Right lobe of liver (tissue), 6 donors: Measurements from ENCODE around the gene SFPQ. TPM values are rescaled to one million over a fixed set of nuclear protein-coding genes. Genes with fewer than 3 reads are reported as not detected.

ENCODE experiments used
- ATAC-seq, 4 donors: fragments of 200-7000 bp; cut with Tn5 transposase; one replicate each; pipeline ENCODE4 v1.9.1; 2020; ENCODE audit warnings: mild to moderate bottlenecking in 4 of 4, moderate library complexity in 4 of 4
- DNase-seq, 3 donors: peaks; one replicate each; pipeline ENCODE4 v3.0.0-alpha.2; 2020
- H3K27ac ChIP-seq, 3 donors: fragments of 200-600 bp; one replicate each; pipeline ENCODE4 v1.8.0; 2022
- H3K27me3 ChIP-seq, 2 donors: fragments of 200-600 bp; one replicate each; pipeline ENCODE4 v1.8.0; 2022
- H3K36me3 ChIP-seq, 4 donors: fragments of 200-600 bp; sonication (generic) in 1 of 4; one replicate each; pipeline versions ENCODE4 v1.5.1 to v1.8.0; 2017 to 2022; ENCODE audit warnings: control low read depth in 1 of 4
- H3K4me1 ChIP-seq, 4 donors: fragments of 200-600 bp; sonication (generic) in 1 of 4; one replicate each; pipeline versions ENCODE4 v1.5.1 to v1.8.0; 2017 to 2022; ENCODE audit warnings: control low read depth in 1 of 4
- H3K4me3 ChIP-seq, 3 donors: fragments of 200-600 bp; one replicate each; pipeline ENCODE4 v1.8.0; 2022
- H3K9me3 ChIP-seq, 4 donors: fragments of 200-600 bp; sonication (generic) in 1 of 4; one replicate each; pipeline versions ENCODE4 v1.5.1 to v1.8.0; 2017 to 2022; ENCODE audit warnings: control low read depth in 1 of 4
- CTCF ChIP-seq, 4 donors: fragments of 200-600 bp in 3 of 4; fragments of 450-650 bp in 1 of 4; IDR thresholded peaks; one replicate each; pipeline versions ENCODE4 v1.5.1 to v1.8.0; 2016 to 2022; ENCODE audit warnings: antibody characterized with exemption in 4 of 4, mild to moderate bottlenecking in 2 of 4
- POLR2A ChIP-seq: fragments of 450-650 bp; IDR thresholded peaks from one replicate; pipeline ENCODE4 v1.6.1; 2017; ENCODE audit warnings: antibody characterized with exemption, mild to moderate bottlenecking
- WGBS: methylation state at CpG from one replicate; pipeline ENCODE4 v1.1.6; 2018; ENCODE audit warnings: low coverage, low lambda C conversion rate; ENCODE audit not compliant: insufficient coverage; ENCODE audit errors: missing lambda C conversion rate; 5-methylcytosine and 5-hydroxymethylcytosine counted together
- intact Hi-C, 2 donors: fragments of 100-400 bp; cut with DNase I; formaldehyde crosslinking; loops; one replicate each; pipeline versions ENCODE4 v1.11.2 to v1.14.1; 2022
- total RNA-seq, 6 experiments: library from RNA; depleted of rRNA in 2 of 6; stranded (reverse); fragments of >200 nt in 2 of 6; fragmentation: NEBNext Ultra II Directional in 3 of 6; extraction: Animal tissue kit (Norgen Biotek cat#: 25700) in 3 of 6; gene quantifications; one replicate each; pipeline versions ENCODE4 v1.1.0 to v1.2.4, GENCODE V29; 2016 to 2023
- donor health status: DM: no; HTN: yes; CAD: no.
- donor health status: DM: no; HTN: no; CAD: no.
- donor health status: DM: no; HTN: no; CAD: no.
- donor health status: DM: no; HTN: yes; CAD: no.
- donor health status: DM: no; HTN: yes; CAD: no.

SFPQ gene
- total RNA-seq, 6 experiments from 2014 or later: 48.4 to 99.6 (median 73.2) TPM

- Histone ChIP-seq H3K9me3 (no peaks in the 10 kb centered on the region), H3K27me3 (no peaks in the 10 kb centered on the region), H3K4me1 (no peaks in the 10 kb centered on the region), H3K36me3 (no peaks in the 10 kb centered on the region), H3K4me3 (no peak overlapping the region), H3K27ac (no peak overlapping the region)
- no peak for ATAC-seq
- DNase-seq: no peak
- intact Hi-C loops: no loop called here
- TF ChIP-seq POLR2A (no peak), CTCF (IDR thresholded peaks at IDR 0.05) (no peak)
- WGBS: 85% methylated on average over 2 of the region's 2 CpGs
These were observed 33.6 kb upstream of the SFPQ start for GRCh38 chr1:35226546-35226945.

- no peak for TF ChIP-seq POLR2A
- no peak for TF ChIP-seq CTCF (IDR thresholded peaks at IDR 0.05)
- no peaks in the 10 kb centered on the region for H3K27me3 ChIP-seq
- H3K27ac ChIP-seq: no peak overlapping the region
- no peaks in the 10 kb centered on the region for H3K36me3 ChIP-seq
- no peak overlapping the region for H3K4me3 ChIP-seq
- H3K9me3 ChIP-seq: no peaks in the 10 kb centered on the region
- DNase-seq (no peak), ATAC-seq (no peak)
- intact Hi-C loops: no loop called here
- 67% methylated on average over 4 of the region's 4 CpGs for WGBS
- no peaks in the 10 kb centered on the region for H3K4me1 ChIP-seq
These were observed 30.2 kb upstream of the SFPQ start for GRCh38 chr1:35223084-35223630.

GRCh38 chr1:35222322-35223083 is 29.6 kb upstream of the SFPQ start:
- intact Hi-C loops: no loop called here
- Histone ChIP-seq H3K27ac (no peak overlapping the region), H3K9me3 (no peaks in the 10 kb centered on the region), H3K4me1 (no peaks in the 10 kb centered on the region), H3K4me3 (no peak overlapping the region), H3K36me3 (no peaks in the 10 kb centered on the region), H3K27me3 (no peaks in the 10 kb centered on the region)
- TF ChIP-seq CTCF (IDR thresholded peaks at IDR 0.05) (no peak), POLR2A (no peak)
- ATAC-seq: no peak
- DNase-seq: no peak
- 52% methylated on average over 6 of the region's 6 CpGs for WGBS

GRCh38 chr1:35220976-35221375 is 28.0 kb upstream of the SFPQ start:
- Histone ChIP-seq H3K4me1 (no peaks in the 10 kb centered on the region), H3K4me3 (no peak overlapping the region), H3K9me3 (no peaks in the 10 kb centered on the region), H3K27me3 (no peaks in the 10 kb centered on the region), H3K36me3 (no peaks in the 10 kb centered on the region), H3K27ac (no peak overlapping the region)
- WGBS: 46% methylated on average over 2 of the region's 2 CpGs
- intact Hi-C loops: no loop called here
- no peak for ATAC-seq
- no peak for TF ChIP-seq POLR2A
- peak; percentile 16 to 24 (median 20) for TF ChIP-seq CTCF (IDR thresholded peaks at IDR 0.05)
- DNase-seq: no peak
